IPS-18a (cell line): ENCODE results near the gene ATP10A.

ENCODE experiments used
- H3K27ac ChIP-seq: one replicate; pipeline ENCODE4 v1.5.1; 2013; ENCODE audit warnings: low read length
- H3K27me3 ChIP-seq: one replicate; pipeline ENCODE4 v1.6.1; 2013; ENCODE audit warnings: mild to moderate bottlenecking, low read length; ENCODE audit not compliant: control insufficient read depth, insufficient read depth
- H3K36me3 ChIP-seq: one replicate; pipeline ENCODE4 v1.6.1; 2013; ENCODE audit warnings: low read depth, low read length; ENCODE audit not compliant: control insufficient read depth
- H3K4me1 ChIP-seq: one replicate; pipeline ENCODE4 v1.6.1; 2013; ENCODE audit warnings: low read depth, low read length; ENCODE audit not compliant: control insufficient read depth
- H3K4me3 ChIP-seq: one replicate; pipeline ENCODE4 v1.5.1; 2013; ENCODE audit warnings: low read length
- H3K9ac ChIP-seq: one replicate; pipeline ENCODE4 v1.6.1; 2013; ENCODE audit warnings: mild to moderate bottlenecking, low read length, moderate library complexity
- H3K9me3 ChIP-seq: one replicate; pipeline ENCODE4 v1.6.1; 2013; ENCODE audit warnings: low read depth, low read length; ENCODE audit not compliant: control insufficient read depth

ATP10A gene

GRCh38 chr15:25863111-25863967 is at the start of gene ATP10A:
ATP10A (minus strand) TSS chr15:25863327; CDS start chr15:25863096, 231 bp downstream.
- Histone ChIP-seq H3K4me1 (no peaks in the 10 kb centered on the region), H3K9me3 (no peaks in the 10 kb centered on the region), H3K27me3 (peaks cover 65% of the 10 kb centered on the region), H3K27ac (no peak within 1 kb of the TSS), H3K36me3 (no peaks in the 10 kb centered on the region), H3K4me3 (peak within 1 kb of the TSS; percentile 68), H3K9ac (no peak within 1 kb of the TSS)

DNA sequence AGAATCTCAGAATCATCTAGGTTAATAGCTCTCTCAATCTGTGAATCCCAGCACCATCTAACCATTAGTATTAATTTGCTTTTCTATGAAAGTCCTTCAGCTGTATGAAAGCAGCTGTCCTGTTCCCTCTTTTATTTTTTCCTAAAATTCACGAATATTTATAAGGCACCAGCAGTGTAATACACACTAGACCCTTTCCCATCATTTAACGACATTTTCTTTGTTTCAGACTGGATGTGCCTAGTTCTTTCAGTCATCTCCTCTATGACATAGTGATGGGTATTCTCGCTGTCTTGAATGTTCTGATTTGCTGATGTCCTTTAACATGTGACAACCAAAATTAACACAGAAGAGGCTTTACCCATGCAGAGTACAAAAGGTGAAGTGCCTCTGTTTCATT is 48.9 kb upstream of the ATP10A start:
- Histone ChIP-seq H3K4me1 (no peaks in the 10 kb centered on the region), H3K9ac (no peak overlapping the region), H3K36me3 (no peaks in the 10 kb centered on the region), H3K4me3 (no peak overlapping the region), H3K27ac (no peak overlapping the region), H3K9me3 (no peaks in the 10 kb centered on the region), H3K27me3 (no peaks in the 10 kb centered on the region)

DNA sequence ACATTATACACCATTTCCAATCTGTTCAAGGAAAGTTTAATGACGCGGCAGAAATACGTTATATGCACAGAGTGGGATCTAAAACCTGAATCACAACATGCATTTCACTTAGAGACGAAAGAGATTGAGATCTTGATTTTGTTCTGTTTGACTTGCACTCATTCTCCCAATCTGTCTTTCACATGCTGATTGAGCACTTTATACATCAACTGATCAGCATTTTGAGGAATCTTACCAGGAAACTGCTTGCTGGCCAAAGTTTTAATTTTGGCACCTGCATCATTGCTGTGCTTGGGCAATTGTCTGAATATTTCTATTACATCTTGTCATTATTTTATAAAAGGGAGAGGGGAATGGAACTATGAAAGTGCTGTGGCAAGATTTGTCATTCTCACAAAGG is 47.7 kb upstream of the ATP10A start:
- Histone ChIP-seq H3K4me1 (no peaks in the 10 kb centered on the region), H3K36me3 (no peaks in the 10 kb centered on the region), H3K27ac (no peak overlapping the region), H3K4me3 (no peak overlapping the region), H3K9me3 (no peaks in the 10 kb centered on the region), H3K9ac (no peak overlapping the region), H3K27me3 (no peaks in the 10 kb centered on the region)

GRCh38 chr15:25909806-25910205 is 46.7 kb upstream of the ATP10A start:
- Histone ChIP-seq H3K4me1 (no peaks in the 10 kb centered on the region), H3K9me3 (no peaks in the 10 kb centered on the region), H3K27me3 (no peaks in the 10 kb centered on the region), H3K4me3 (no peak overlapping the region), H3K27ac (no peak overlapping the region), H3K9ac (no peak overlapping the region), H3K36me3 (no peaks in the 10 kb centered on the region)

GRCh38 chr15:25909325-25909724 is 46.2 kb upstream of the ATP10A start:
- no peaks in the 10 kb centered on the region for H3K36me3 ChIP-seq
- no peak overlapping the region for H3K4me3 ChIP-seq
- H3K27ac ChIP-seq: no peak overlapping the region
- H3K9ac ChIP-seq: no peak overlapping the region
- H3K4me1 ChIP-seq: no peaks in the 10 kb centered on the region
- no peaks in the 10 kb centered on the region for H3K9me3 ChIP-seq
- H3K27me3 ChIP-seq: no peaks in the 10 kb centered on the region

DNA sequence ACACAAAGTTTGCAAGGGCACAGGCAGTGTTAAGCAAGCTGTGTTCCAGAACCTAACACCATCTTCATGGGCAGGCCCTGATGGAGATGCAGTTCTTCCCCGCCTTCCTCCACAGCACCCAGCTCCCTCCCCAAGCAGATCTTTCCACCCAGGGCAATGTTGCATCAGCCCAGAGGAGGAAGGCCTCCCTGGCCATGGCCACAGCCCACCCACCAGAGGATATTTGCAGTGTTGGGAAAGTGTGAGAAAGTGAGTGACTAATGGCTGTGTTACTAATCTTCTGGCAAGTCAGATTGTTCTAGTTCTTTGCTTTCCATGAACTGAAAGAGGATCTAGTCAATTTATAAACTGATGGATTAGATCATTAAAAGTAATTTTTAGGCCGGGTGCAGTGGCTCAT is 42.0 kb upstream of the ATP10A start:
- Histone ChIP-seq H3K9me3 (no peaks in the 10 kb centered on the region), H3K27me3 (no peaks in the 10 kb centered on the region), H3K36me3 (no peaks in the 10 kb centered on the region), H3K27ac (no peak overlapping the region), H3K4me3 (no peak overlapping the region), H3K4me1 (no peaks in the 10 kb centered on the region), H3K9ac (no peak overlapping the region)

- no peak overlapping the region for H3K9ac ChIP-seq
- H3K9me3 ChIP-seq: no peaks in the 10 kb centered on the region
- no peak overlapping the region for H3K27ac ChIP-seq
Measured at GRCh38 chr15:25903024-25903581, 40.0 kb upstream of the ATP10A start.

GRCh38 chr15:25901811-25902605 is 38.9 kb upstream of the ATP10A start:
- Histone ChIP-seq H3K9ac (no peak overlapping the region), H3K9me3 (no peaks in the 10 kb centered on the region), H3K4me3 (no peak overlapping the region), H3K27ac (no peak overlapping the region), H3K27me3 (no peaks in the 10 kb centered on the region), H3K4me1 (no peaks in the 10 kb centered on the region), H3K36me3 (no peaks in the 10 kb centered on the region)

More at GRCh38 chr15:25903024-25903581, 40.0 kb upstream of the ATP10A start:
- H3K4me3 ChIP-seq: no peak overlapping the region
- H3K4me1 ChIP-seq: no peaks in the 10 kb centered on the region
- H3K27me3 ChIP-seq: no peaks in the 10 kb centered on the region
- H3K36me3 ChIP-seq: no peaks in the 10 kb centered on the region

- H3K9me3 ChIP-seq: no peaks in the 10 kb centered on the region
- no peaks in the 10 kb centered on the region for H3K4me1 ChIP-seq
- H3K4me3 ChIP-seq: no peak overlapping the region
- H3K36me3 ChIP-seq: no peaks in the 10 kb centered on the region
- no peak overlapping the region for H3K9ac ChIP-seq
- no peaks in the 10 kb centered on the region for H3K27me3 ChIP-seq
- no peak overlapping the region for H3K27ac ChIP-seq
Measured at GRCh38 chr15:25900901-25901300, 37.8 kb upstream of the ATP10A start.

DNA sequence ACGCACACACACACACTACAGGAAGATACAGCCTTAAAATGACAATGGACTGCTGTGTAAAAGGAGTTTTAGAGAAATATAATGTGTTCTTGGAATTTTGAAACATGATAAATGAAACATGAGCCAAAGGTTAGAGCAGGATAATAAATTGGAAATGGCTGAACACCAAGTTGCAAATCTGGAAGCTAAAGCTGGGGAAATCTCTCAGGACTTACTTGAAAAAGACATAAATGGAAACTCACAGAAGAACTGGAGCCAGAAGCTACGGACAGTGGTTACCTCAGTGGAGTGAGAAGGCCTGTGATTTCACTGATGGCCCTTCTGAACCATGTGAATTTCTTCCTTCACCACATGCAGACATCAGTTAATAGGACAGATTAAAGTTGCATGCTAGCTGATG is 37.3 kb upstream of the ATP10A start:
- no peaks in the 10 kb centered on the region for H3K36me3 ChIP-seq
- H3K27me3 ChIP-seq: no peaks in the 10 kb centered on the region
- H3K27ac ChIP-seq: no peak overlapping the region
- H3K9ac ChIP-seq: no peak overlapping the region
- no peak overlapping the region for H3K4me3 ChIP-seq
- H3K4me1 ChIP-seq: no peaks in the 10 kb centered on the region
- H3K9me3 ChIP-seq: no peaks in the 10 kb centered on the region

GRCh38 chr15:25899870-25900269 is 36.7 kb upstream of the ATP10A start:
- no peak overlapping the region for H3K4me3 ChIP-seq
- no peaks in the 10 kb centered on the region for H3K4me1 ChIP-seq
- no peak overlapping the region for H3K9ac ChIP-seq
- no peaks in the 10 kb centered on the region for H3K36me3 ChIP-seq
- no peaks in the 10 kb centered on the region for H3K27me3 ChIP-seq
- no peak overlapping the region for H3K27ac ChIP-seq
- no peaks in the 10 kb centered on the region for H3K9me3 ChIP-seq
